NCI-H128 (cell line): ENCODE data around the gene KLHL29.

Experiments used
- DNase-seq: peaks from one replicate; lab custom pipeline; 2025; ENCODE audit not compliant: unreplicated experiment; lab: John Stamatoyannopoulos, UW

Gene KLHL29

DNA sequence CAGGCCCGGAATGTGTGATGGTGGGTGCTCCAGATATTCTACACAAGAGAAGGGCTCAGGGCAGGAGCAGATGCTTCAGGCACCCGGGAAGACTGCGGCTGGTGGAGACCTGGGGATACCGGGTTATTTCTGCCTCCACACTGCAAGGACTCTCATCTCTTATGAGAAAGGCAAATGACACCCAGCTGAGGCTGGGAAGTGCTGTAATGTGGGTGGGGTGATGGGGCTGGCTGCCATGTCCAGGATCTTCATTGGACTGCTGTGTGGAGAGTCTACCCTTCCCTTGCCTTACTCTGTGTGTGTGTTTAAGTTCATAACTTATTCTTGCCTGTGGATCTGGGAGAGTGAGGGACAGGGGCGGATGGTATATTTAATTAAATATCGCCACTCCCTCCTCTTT, 124.1 kb downstream of the KLHL29 start:
- DNase-seq: no peak

DNA sequence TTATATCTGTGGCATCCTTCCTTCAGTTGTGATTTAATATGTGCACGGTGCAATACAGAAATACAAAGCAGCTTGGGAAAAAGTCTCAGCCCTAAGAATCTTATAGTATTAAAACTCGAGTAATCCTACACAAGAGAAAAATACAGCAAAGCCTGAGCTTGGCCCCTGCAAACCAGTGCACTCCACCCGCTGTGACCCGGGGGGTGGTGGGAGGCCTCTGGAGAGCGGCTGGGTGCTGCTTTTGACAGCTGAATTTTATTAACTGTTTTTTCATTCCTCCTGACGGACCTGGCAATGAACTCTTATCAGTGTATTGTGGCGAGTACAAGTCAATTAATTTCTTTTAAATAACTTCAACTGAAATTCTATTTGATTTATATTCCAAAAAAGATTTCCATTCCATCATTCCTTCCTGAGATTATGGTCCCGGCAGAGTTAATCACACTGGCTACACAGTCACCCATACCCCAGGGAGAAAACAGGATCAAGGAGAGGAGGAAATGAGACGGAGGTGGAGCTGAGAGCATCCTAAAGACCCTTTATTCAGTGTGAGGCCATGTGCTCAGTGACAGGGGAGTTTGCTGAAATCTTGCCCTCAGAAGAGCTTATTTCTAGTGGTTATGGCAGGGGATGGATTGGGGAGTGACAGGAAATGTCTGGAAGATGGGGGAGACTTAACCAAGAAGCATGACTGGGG, 124.8 kb downstream of the KLHL29 start:
- no peak for DNase-seq

DNA sequence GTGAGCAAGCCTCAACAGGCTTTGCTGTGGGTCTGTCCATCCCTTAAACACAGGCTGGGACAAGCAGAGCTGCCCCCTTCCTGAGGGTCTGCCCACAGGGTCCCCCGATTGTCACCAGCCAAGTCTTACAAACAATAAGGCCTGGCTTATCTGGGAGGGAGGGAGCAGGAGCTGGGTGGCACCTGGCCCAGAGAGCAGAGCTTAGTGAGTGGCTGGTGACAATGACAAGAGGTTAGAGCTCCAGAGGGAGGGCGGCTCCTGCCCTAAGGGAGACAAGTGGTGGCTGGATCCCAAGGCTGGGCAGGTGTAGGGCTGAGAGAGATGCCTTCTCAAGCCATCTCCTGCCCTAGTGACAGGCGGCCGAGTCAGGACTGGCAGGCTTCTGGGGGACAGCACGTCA, 125.5 kb downstream of the KLHL29 start:
- DNase-seq: no peak

DNA sequence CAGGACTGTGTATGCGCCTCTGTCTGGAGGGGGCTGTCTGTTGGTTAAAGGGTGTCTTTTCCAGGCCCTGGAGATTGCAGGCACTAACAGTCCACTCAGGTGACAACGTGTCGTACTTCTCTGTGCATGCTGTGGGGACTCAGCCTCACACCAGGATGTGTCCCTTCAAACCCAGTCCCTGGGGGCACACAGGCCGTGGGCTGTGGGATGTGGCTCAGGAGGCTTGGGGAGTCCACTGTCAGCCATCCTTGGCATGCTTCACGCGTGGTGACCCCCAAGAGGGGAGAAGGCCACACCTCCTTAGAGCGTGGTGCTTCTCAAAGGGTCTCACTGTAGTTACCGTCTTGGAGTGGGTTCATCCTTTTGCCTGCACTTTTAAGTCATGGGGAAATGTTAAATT, 127.8 kb downstream of the KLHL29 start:
- DNase-seq: no peak

DNA sequence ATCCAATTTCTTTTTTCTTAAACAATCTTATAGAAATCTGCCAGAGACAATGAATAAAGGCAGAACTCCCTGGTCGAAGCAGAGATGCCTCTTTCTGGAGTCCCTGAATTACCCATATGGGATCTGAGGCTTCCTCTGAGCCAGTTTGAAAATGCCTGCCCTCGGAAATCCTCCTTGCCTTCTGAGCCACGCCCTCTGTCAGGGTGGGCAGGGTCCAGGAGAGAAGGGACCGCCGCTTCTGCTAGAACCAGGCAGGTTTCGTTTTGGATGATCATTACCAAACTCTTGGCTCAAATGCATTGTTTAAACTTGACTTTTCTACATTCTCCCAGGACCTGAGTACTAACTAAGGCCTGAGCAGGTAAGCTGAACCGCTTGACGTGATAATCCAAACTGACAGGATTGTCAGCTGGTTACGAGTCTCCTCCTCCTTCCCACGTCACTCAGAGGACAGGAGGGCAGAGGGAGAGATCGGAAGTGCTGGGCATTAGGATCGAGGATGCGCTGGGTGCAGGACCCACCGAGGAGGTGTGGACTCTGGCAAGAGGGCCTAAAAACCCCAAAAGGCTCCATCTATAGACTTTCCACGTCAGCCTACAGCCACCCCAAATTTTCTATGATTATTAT, 128.4 kb downstream of the KLHL29 start:
- no peak for DNase-seq

DNA sequence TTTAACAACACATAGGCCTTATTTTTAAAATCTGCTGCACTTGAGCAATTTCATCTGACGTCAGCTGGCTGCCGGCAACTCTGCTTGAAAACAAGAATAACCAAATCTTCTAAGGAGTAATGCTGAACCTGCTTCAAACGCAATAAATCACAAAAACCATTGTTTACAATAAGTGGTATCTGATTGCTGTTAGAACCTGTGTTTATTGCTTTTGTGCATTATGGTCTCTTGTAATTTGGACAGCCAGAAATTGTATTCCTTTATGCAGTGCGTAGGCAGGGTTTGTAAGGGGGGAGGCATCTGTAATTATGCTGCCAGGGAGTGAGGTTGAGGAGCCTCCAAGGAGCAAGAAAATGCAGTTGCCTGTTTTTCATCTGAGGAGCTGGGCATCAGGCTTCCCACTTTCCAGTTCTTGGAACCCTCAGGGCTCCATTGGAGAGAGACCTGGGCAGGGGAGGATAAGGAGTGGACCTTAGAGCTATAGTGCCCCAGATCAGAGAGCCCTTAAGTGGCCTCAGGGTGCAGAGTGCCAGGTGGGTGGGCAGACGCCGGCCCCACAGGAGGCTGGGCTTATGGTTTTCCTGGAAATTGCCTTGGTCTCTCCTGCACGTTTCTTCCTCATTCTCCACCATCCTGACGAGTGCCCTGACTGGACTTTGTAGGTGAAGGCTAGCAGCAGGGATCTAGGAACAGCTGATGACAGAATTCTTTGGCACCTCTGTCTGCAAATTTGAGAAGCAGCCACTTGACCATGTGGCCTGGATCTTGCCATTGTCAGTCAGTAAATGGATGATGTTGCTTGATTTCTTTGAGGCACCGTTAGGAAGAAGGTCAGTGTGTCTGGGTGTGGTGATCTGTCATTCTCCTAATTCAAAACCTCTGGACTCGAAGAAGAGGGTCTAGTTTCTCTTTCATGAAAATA, 129.2 kb downstream of the KLHL29 start:
- no peak for DNase-seq

DNA sequence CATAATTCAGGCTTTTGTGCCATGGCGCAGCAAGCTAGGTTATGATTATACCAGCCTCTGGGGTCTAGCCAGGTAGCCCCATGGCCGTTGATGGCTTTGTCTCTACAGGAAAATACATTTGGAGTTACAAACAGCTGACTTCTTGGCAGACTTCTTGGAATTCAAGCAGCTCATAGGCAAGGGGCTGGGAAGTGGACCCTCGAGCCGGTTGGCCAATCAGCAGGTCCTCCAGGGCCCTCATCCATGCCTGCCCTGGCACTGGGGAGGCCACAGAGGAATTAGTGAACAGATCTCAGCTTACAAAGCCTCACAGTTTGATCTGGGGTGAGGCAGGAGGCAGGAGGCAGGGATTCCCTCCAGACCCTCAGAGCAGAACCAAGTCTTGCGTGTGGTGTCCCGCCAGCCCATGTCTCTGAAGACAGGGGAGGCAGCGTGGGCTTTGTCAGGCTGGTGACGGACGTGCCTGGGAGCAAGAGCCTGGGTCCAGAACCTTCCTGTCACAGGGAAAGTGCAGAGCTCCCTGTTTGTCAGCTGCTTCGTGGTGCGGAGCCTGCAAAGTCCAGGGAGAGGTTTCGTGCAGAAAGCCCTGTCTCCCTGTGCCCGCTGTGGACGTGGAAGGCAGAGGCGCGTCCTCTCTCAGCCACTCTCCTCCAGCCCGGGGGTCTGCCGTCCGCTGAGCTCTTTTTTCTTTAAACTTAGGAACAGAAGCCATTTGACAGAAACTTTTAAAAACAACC, 131.7 kb downstream of the KLHL29 start:
- DNase-seq: no peak

DNA sequence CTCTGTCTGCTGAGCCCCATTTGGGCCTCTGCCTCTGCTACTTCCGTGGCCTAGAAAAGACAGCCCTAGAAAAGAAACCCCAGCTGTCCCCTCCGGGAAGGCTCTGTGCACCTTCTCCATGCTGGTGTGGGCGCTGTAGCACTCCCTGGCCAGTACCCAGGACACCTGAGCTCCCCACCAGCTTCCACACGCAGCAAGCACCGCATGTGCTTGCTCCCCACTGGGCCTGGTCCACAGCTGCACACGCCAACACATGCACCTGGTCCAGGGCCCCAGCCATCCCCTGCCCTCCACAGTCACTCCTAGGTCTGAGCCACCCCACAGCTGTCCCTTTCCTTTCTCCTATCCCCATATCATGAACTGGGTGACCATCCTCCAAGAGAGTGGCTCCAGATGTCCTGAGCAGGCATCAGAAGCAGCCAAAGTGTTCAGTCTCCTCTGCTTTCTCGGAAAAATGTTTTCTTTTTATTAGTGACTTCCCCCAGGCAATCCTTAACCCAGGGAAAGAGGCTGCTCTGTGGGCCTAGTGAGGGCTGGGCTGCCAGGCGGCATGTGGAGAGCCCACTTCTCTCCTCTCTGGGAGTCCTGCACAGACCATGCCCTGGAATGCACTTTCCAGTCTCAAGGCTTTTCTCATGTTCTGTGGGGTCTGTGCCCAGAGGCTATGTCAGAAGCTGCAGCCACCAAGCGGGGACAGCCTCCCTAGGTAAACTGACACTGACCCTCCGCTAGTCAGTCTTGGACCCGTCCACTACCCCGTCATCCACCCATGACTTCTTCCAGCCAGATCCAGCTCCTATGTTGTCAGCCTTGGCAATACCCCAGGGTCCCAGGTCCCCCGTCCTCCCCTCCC, 133.7 kb downstream of the KLHL29 start:
- DNase-seq: no peak

DNA sequence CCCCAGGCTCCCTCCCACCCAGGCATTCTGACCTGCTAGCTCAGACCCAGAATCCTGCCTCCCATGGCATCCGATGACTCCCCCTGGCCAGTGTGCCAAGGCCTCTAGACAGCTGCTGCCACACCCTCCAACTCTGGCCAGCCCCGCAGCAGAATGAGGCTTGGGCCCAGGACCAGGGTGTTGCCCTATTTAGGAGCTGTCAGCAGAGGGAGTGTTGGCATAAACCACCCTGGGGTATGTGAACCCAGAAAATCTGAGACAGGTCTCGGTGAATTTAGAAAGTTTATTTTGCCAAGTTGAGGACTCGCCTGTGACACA, 134.3 kb downstream of the KLHL29 start:
- DNase-seq: no peak

DNA sequence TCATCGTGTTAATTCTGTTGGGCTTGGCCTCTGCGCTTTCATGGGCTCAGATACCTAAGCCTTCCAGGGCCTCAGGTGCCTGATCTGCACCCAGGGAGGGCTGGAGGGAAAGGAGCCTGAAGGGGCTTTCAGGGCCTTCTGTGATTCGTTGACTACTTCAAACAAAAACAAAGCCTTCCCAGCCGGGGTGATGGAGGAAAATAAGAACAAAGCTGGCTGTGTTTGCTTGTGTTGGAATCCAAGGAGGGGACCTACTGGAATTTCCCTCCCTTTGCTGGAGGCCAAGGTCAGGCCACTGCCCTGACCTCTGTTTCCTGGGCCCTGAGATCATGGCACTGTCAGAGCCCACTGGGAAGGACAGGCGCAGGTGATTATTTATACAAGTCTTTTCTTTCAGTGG, 135.3 kb downstream of the KLHL29 start:
- DNase-seq: no peak

DNA sequence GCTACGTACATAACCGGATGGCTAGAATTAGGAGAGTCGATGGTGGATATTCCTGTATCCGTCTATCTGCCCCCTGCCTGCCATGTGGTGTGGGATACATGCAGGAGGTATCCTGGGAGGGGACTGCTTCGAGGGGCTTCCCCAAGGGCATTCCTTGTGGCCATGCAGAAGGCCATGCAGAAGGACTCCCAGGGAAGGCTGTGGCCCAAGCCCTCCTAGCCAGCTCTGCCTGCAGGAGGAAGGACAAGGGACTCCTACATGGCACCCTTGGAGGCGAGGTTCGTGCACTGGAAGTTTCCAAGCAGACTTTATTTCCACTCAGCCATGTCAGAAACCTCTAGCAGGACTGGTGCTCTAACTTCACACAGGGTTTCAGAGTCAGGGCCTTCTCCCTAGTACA, 136.1 kb downstream of the KLHL29 start:
- no peak for DNase-seq

DNA sequence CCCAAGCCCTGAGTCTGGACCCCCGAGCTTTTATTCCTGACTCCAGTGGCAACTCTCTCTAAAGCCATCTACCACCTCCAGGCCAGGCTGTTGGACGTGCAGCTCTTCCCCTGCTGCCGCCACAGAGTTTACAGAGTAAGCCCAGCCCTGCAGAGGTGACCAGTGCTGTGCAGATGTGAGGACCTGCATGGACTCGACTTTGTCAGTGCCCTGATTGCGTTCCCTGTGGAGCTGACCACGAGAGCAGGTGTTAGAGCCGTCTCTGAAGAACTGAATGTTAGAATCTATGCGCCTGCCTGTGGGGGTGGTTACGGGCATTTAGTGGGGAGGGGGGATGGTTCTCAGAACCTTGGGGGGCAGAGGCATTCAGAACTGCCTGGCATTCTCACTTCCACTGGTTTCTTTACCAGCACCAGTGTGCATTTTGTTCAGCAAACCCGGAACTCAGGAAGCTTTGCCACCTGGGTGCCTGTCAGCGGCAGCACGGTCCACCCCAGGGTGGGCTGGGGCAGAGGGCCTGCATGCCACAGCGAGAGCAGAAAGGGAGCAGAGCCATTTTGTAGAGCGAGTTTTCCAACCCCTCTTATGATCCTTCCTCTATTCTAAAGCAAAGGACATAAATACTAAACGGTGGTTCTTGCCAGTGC, 137.9 kb downstream of the KLHL29 start:
- no peak for DNase-seq

DNA sequence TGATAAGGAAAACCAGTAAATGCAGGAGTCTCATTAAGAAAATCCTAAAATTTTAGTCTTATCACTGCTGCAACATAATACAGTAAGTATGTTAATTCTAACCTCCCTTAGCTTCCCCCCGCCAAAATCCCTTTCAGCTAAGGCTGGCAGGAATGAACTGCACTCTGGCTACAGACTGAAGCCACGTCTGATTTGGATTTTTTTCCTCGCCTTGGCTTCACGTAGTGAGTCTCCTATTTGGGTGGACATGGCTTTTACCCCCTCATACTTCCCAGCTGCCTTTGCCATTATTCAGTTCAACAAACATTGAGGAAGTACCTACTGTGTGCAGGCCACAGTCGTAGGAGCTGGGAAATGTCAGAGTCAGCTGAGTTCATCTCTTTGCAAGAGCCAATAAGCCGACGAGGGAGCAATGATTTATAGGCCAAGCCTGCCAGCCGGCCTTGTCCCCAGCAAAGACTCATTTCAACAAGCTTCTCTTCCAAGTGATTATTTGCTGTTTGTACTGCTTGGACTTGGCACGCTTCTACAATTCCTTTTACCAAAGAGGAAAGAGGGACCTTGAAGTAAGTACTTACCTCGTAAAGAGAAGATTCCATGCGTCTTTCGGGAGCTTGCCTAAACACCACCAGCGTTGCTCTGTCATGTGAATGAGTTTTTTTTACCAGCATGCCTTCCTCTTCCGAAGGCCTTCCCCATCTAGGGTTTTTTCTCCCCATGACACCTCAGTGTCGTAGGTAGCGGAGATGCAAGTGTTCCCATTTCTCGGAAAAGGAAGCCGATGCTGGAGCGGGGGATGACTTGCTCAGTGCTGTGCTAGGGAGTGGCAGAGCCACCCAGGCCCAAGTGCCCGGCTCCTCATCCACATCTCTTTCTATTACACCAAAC, 138.6 kb downstream of the KLHL29 start:
- no peak for DNase-seq

DNA sequence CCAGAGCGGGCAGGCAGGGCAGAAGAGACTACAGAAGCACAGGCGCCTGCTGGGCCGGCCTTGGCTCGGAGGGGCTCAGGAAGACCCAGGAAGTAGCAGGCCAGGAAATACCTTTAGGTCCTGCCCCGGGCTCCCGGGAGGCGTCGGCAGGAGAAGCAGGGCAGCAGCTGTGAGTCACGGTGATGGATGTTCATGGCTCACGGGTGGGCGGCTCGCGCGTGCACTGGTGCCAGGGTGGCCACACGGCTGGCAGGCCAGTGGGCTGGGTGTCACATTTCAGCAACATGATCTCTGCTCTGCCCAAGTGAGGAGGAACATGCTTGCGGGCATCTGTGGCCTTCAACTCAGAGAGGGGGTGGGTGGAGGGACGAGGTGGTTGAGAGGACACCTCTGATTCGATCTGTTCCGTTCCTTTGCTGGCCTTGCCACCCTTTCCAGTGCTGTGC, 139.3 kb downstream of the KLHL29 start:
- no peak for DNase-seq

DNA sequence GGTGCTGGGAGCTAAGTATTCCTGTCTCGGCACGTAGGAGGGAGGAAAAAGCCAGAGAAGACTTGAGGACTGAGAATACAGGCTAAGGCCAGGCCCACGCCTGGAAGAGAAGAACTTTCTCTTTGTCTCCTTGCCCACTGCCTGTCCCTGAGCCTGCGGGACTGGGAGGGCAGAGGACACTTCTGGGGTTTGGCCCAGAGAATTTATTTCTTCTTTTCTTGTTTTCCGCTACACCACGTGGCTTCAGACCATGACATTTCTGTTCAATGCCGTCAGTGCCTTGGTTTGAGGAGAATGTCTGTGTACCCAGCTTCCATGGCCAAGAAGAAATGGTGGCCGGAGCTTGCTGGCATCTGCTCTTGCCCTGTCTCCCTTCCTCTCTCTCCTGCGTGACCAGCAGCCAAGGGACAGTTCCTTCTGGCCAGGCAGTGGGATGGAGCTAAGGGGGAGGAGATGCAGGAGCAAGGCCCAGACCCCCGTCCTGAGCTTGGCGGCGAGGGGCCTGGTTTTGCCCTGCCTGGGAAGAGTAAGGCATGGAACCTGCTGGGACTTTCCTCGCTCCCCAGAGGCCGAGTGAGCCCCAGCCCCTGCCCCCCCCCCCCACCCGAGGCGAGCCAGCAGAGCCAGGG, 140.3 kb downstream of the KLHL29 start:
- no peak for DNase-seq

DNA sequence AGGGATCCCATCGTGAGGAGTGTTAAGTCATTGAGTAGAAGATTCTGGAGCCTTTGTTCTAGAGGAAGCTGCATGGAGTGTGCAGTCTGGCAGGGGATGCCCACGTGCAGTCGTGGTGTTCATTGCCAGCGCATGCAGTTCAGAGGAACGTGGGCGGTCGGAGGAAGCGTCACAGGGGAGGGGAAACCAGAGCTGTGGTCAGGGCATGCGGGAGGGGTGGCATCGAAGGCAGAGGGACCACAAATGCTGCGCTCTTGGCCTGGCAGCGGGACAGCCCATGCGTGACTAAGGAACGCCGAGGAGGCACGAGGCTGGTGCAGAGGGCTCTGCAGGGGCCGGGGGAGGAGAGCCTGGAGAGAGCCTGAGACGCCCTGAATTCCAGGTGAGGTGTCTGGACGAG, 141.1 kb downstream of the KLHL29 start:
- no peak for DNase-seq

DNA sequence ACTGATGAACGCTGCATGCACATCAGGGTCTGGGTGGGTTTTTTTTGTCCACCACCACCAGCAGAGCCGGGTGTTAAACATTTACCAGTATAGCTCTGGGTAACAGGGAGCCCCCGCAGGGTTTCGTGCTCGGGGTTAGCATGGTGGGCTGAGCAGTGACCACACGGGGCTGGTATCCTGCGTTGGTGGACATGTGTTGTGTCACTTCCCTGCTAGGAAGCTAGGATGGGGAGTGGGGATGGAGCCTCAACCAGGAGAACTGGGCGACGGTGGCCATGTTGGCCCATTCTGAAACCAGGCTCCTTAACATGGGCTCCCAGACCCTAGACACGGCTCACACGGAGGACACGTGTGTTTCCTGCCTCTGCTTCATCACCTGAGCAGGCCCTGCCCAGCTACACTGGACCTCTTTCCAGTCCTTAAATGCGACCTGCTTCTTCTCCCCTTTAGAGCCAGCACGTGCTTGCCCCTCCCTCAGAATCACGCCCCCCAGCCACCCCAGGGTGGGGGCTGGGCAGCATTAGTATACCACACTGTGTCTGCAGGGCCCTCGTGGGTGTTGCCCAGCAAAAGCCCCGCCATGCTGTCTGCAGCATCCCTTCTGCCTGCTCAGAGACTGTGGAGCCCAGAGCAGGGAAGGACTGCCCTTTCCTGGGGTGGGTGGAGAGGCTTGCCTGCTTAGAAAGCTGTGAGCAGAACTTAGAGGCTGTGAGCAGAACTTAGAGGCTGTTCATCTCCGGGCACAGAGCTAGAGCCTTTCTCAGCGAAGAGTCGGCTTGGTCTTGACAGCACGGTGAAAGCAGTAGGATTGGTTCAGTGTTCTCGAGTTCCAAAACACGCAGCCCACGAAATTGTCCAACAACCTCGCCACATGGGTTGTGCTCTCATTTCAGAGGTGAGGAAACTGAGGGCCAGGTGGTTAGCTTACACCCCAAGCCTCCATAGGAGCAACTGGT, 142.1 kb downstream of the KLHL29 start:
- no peak for DNase-seq
